Kidney epithelial cell (primary cell): ENCODE results near the gene ZNF620. TPM values are rescaled to one million over a fixed set of nuclear protein-coding genes. Genes with fewer than 3 reads are reported as not detected.

Experiments
- DNase-seq: peaks from one replicate; pipeline ENCODE4 v3.0.0-alpha.2; 2010; ENCODE audit warnings: low read depth
- H3K27me3 ChIP-seq: 2 replicates; pipeline ENCODE4 v1.6.0; 2011; ENCODE audit warnings: low read length; ENCODE audit not compliant: control insufficient read depth, insufficient read depth
- H3K36me3 ChIP-seq: 2 replicates; pipeline ENCODE4 v1.5.1; 2011; ENCODE audit warnings: low read length; ENCODE audit not compliant: control insufficient read depth, insufficient read depth
- H3K4me3 ChIP-seq: 2 replicates; pipeline ENCODE4 v1.5.1; 2011; ENCODE audit warnings: low read depth, mild to moderate bottlenecking, control low read depth, low read length
- total RNA-seq: library from RNA; depleted of rRNA; stranded (reverse); fragments of >200 nt; gene quantifications from 2 replicates; pipeline ENCODE4 v1.2.3, GENCODE V29; 2015
- TF ChIP-seq, protein P1 (sequence below): IDR thresholded peaks from 2 replicates; pipeline ENCODE4 v1.5.1; 2011; ENCODE audit warnings: mild to moderate bottlenecking, moderate library complexity, low read length, control low read depth, inconsistent platforms; ENCODE audit not compliant: insufficient read depth, poor library complexity, severe bottlenecking

ZNF620 gene
- total RNA-seq, 1 donor from 2014 or later = 6.2 TPM

- no peaks in the 10 kb centered on the region for H3K36me3 ChIP-seq
- peak overlapping the region; percentile 75 for H3K4me3 ChIP-seq
- TF ChIP-seq, protein P1, sequence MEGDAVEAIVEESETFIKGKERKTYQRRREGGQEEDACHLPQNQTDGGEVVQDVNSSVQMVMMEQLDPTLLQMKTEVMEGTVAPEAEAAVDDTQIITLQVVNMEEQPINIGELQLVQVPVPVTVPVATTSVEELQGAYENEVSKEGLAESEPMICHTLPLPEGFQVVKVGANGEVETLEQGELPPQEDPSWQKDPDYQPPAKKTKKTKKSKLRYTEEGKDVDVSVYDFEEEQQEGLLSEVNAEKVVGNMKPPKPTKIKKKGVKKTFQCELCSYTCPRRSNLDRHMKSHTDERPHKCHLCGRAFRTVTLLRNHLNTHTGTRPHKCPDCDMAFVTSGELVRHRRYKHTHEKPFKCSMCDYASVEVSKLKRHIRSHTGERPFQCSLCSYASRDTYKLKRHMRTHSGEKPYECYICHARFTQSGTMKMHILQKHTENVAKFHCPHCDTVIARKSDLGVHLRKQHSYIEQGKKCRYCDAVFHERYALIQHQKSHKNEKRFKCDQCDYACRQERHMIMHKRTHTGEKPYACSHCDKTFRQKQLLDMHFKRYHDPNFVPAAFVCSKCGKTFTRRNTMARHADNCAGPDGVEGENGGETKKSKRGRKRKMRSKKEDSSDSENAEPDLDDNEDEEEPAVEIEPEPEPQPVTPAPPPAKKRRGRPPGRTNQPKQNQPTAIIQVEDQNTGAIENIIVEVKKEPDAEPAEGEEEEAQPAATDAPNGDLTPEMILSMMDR = no peak
- H3K27me3 ChIP-seq = no peaks in the 10 kb centered on the region
- no peak for DNase-seq
Measured at GRCh38 chr3:40524222-40524567, 18.4 kb downstream of the ZNF620 start.

GRCh38 chr3:40524568-40525285 lies 18.9 kb downstream of the ZNF620 start, which contains the start of gene ZNF621:
ZNF621 (plus strand) TSS chr3:40524960; CDS start chr3:40525841, 881 bp downstream.
- no peaks in the 10 kb centered on the region for H3K27me3 ChIP-seq
- TF ChIP-seq, protein P1 = no peak
- no peaks in the 10 kb centered on the region for H3K36me3 ChIP-seq
- DNase-seq = peak; percentile 19
- H3K4me3 ChIP-seq = peak within 1 kb of the TSS; percentile 75

DNA sequence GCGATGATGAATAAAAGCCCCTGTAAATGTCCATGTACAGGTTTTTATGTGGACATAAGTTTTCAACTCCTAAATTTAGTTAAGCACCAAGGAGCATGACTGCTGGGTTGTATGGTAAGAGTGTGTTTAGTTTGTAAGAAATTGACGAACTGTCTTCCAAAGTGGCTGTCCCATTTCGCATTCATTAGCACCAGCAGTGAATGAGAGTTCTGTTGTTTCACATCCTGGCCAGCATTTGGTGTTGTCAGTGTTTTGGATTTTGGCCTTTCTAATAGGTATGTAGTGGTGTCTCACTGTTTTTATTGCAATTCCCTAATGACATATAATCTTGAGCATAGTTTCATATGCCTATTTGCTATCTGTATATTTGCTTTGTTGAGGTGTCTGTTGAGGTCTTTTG lies 22.6 kb downstream of the ZNF620 start:
- Histone ChIP-seq H3K4me3 (no peak overlapping the region), H3K36me3 (peaks cover 5% of the 10 kb centered on the region), H3K27me3 (no peaks in the 10 kb centered on the region)
- TF ChIP-seq, protein P1 = no peak
- no peak for DNase-seq

GRCh38 chr3:40532252-40532651 lies 26.4 kb downstream of the ZNF620 start:
- TF ChIP-seq, protein P1 = no peak
- H3K27me3 ChIP-seq = no peaks in the 10 kb centered on the region
- H3K4me3 ChIP-seq = no peak overlapping the region
- no peak for DNase-seq
- peaks cover 7% of the 10 kb centered on the region for H3K36me3 ChIP-seq

DNA sequence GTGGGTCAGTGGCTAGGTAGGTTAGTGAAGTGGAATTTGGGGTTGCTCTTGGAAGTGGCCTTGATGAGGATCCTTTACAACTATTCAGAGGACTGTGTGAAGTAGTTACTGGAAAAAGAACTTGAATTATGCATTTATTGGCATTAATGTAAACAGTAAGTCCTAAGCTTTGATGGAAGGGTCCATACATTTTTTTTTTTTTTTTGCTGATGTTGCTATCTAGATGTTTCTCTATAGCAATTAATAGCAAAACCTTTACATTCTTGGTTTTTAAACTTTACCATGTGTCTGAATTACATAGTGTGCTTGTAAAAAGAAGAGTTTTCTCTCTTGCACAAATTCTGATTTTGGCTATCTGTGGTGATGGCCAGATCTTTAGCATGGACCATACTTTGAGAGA lies 28.4 kb downstream of the ZNF620 start:
- H3K4me3 ChIP-seq = no peak overlapping the region
- no peaks in the 10 kb centered on the region for H3K27me3 ChIP-seq
- peaks cover 7% of the 10 kb centered on the region for H3K36me3 ChIP-seq
- DNase-seq = no peak
- TF ChIP-seq, protein P1 = no peak

DNA sequence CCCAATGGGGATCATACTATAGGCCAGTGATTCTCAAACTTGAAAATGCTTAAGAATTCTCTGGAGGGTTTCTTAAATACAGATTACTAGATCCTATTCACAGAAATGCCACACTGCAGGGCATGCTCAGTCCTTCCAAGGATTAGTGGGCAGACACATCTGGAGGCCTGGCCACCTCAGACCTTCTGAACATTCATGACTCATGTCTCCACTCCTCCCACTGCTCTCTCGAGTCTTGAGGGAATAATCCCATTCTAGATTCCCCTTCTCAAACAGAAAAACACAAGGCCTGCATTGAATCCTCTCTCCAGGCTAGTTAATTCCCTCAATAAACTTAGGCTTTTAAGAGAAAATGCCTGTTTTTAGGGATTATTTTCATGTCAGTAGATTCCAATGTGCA lies 41.0 kb downstream of the ZNF620 start:
- TF ChIP-seq, protein P1 = no peak
- Histone ChIP-seq H3K27me3 (no peaks in the 10 kb centered on the region), H3K4me3 (no peak overlapping the region), H3K36me3 (no peaks in the 10 kb centered on the region)
- DNase-seq = peak; percentile 19
